ENCODE results near the gene GALNT5.
A peak's percentile ranks its signal among the peaks of the same experiment; 100 is the strongest.

GALNT5 gene

DNA sequence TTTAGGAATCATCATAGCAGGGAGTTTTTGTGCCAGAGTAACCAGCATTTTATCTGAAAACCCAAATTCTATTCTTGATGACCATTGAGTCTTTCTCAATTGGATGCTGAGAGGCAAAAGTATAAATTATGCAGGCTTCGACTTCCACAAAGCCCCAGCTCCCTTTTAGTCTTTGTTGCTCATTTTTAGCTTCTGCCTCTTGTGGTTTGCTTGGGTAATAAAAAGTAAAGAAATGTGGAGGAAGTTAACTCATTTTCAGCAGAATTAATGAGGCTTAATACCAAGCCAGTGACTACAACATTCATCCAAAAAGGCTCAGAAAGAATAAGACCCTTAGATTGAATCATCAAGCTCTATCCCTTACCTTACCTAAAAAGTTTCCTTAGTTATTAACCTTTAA is 49.5 kb downstream of the GALNT5 start:
- Histone ChIP-seq H3K9me3 (ENCODE audit: insufficient read depth, low read length) (no peaks in the 10 kb centered on the region), H3K79me2 (ENCODE audit: low read length) (no peaks in the 10 kb centered on the region), H2AFZ (ENCODE audit: low read depth, low read length) (no peak overlapping the region), H3K27me3 (ENCODE audit: low read depth, low read length) (peaks cover 15% of the 10 kb centered on the region; the same call in 1 of the 2 replicates), H3K9ac (ENCODE audit: low read length) (no peak overlapping the region), H3K4me3 (ENCODE audit: low read length) (peak overlapping the region; percentile 8), H3K4me1 (ENCODE audit: low read length) (peaks cover 62% of the 10 kb centered on the region), H3K27ac (ENCODE audit: low read length) (peak overlapping the region; percentile 24; the same call in 1 of the 2 replicates), H3K36me3 (replicated peaks; ENCODE audit: low read depth, low read length) (no peaks in the 10 kb centered on the region), H4K20me1 (ENCODE audit: insufficient read depth, low read length) (no peaks in the 10 kb centered on the region), H3K4me2 (ENCODE audit: low read length) (peak overlapping the region; percentile 49)
- TF ChIP-seq CTCF (IDR thresholded peaks at IDR 0.05; ENCODE audit: low read depth, low read length) (peak; percentile 33; the same call in 1 of the 2 replicates), EZH2phosphoT487 (IDR thresholded peaks at IDR 0.05; ENCODE audit: low read depth) (no peak)

DNA sequence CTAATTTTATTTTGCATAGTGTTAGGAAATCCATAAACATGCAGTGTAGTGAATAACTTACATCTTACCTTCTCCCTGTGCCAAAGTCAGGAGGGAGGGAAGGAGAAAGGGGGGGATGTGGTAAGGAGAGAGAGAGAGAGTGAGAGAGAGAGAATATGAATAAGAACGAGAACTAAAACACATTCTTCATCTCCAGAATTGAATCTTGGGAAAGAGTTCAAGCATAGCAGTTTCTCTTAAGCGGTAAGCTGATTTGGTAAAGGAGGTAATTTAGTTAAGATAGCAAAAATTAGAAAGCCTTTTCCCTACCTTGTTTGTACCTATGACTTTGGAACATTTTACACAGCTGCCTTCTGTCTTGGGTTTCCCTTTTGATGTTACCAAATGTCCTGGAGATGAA is 52.4 kb downstream of the GALNT5 start:
- Histone ChIP-seq H3K4me2 (ENCODE audit: low read length) (peak overlapping the region; percentile 46), H3K27ac (ENCODE audit: low read length) (no peak overlapping the region; the same call in 1 of the 2 replicates), H4K20me1 (ENCODE audit: insufficient read depth, low read length) (no peaks in the 10 kb centered on the region), H3K4me3 (ENCODE audit: low read length) (no peak overlapping the region), H3K4me1 (ENCODE audit: low read length) (peaks cover 78% of the 10 kb centered on the region), H3K36me3 (replicated peaks; ENCODE audit: low read depth, low read length) (no peaks in the 10 kb centered on the region), H3K79me2 (ENCODE audit: low read length) (no peaks in the 10 kb centered on the region), H3K9ac (ENCODE audit: low read length) (no peak overlapping the region), H3K27me3 (ENCODE audit: low read depth, low read length) (peaks cover under 1% of the 10 kb centered on the region; the same call in 1 of the 2 replicates), H2AFZ (ENCODE audit: low read depth, low read length) (no peak overlapping the region; the same call in 1 of the 2 replicates), H3K9me3 (ENCODE audit: insufficient read depth, low read length) (no peaks in the 10 kb centered on the region)
- no peak for TF ChIP-seq CTCF (IDR thresholded peaks at IDR 0.05; ENCODE audit: low read depth, low read length)
- TF ChIP-seq EZH2phosphoT487 (IDR thresholded peaks at IDR 0.05; ENCODE audit: low read depth), result no peak

DNA sequence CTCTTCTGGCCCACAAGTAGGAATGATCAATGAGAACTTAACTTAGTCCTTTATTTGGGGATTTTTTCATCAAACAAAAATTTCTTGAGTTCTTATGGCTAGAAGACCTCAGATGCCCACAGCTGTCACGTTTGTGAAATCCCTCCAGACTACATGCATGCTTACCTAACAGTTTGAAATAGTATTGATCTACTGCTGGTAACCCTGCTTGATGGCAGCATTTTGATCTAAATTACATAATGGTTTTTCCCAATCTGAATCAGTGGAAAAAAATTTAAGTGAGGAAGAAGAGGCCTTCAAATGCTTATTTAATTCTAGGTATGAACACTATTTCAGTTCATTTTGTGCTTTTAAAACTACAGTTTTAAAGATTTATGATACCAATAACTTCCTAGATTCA is 54.2 kb downstream of the GALNT5 start:
- no peaks in the 10 kb centered on the region for H4K20me1 ChIP-seq (ENCODE audit: insufficient read depth, low read length)
- H3K36me3 ChIP-seq (replicated peaks; ENCODE audit: low read depth, low read length), result no peaks in the 10 kb centered on the region
- no peaks in the 10 kb centered on the region for H3K79me2 ChIP-seq (ENCODE audit: low read length)
- peaks cover 82% of the 10 kb centered on the region for H3K4me1 ChIP-seq (ENCODE audit: low read length)
- H3K4me2 ChIP-seq (ENCODE audit: low read length), result no peak overlapping the region; the same call in 1 of the 2 replicates
- no peaks in the 10 kb centered on the region for H3K9me3 ChIP-seq (ENCODE audit: insufficient read depth, low read length)
- H2AFZ ChIP-seq (ENCODE audit: low read depth, low read length), result no peak overlapping the region
- H3K9ac ChIP-seq (ENCODE audit: low read length), result no peak overlapping the region
- no peaks in the 10 kb centered on the region for H3K27me3 ChIP-seq (ENCODE audit: low read depth, low read length)
- no peak for TF ChIP-seq EZH2phosphoT487 (IDR thresholded peaks at IDR 0.05; ENCODE audit: low read depth)
- no peak for TF ChIP-seq CTCF (IDR thresholded peaks at IDR 0.05; ENCODE audit: low read depth, low read length)
- no peak overlapping the region for H3K4me3 ChIP-seq (ENCODE audit: low read length)
- H3K27ac ChIP-seq (ENCODE audit: low read length), result no peak overlapping the region

DNA sequence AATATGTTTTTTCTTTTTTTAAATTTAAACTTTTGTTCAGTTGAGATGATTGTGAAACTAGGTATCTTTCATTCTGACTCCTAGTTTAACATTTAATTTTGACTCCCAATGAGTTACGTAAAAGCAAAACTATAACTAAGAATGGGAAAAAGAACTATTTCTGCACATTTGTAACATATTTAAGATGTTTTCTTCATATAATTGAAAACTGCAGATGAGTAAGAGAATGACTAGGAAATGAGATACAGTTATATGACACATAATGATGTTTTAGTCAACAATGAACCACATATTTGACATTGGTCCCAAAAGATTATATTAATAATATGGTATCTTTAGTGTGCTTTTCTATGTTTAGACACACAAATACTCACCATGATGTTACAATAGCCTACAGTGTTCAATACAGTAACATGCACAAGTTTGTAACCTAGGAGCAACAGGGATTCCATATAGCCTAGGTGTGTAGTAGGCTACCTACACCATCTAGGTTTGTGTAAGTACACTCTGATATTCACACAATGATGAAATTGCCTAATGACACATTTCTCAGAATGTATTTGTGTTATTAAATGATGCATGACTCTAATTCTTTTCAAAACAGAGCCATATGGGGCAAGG is 55.5 kb downstream of the GALNT5 start:
- TF ChIP-seq CTCF (IDR thresholded peaks at IDR 0.05; ENCODE audit: low read depth, low read length) (no peak), EZH2phosphoT487 (IDR thresholded peaks at IDR 0.05; ENCODE audit: low read depth) (no peak)
- Histone ChIP-seq H3K9ac (ENCODE audit: low read length) (no peak overlapping the region; the same call in 1 of the 2 replicates), H4K20me1 (ENCODE audit: insufficient read depth, low read length) (no peaks in the 10 kb centered on the region), H3K27ac (ENCODE audit: low read length) (peak overlapping the region; percentile 56), H3K79me2 (ENCODE audit: low read length) (no peaks in the 10 kb centered on the region), H3K4me1 (ENCODE audit: low read length) (peaks cover 70% of the 10 kb centered on the region), H3K27me3 (ENCODE audit: low read depth, low read length) (no peaks in the 10 kb centered on the region), H3K4me3 (ENCODE audit: low read length) (peak overlapping the region; percentile 26), H3K36me3 (replicated peaks; ENCODE audit: low read depth, low read length) (no peaks in the 10 kb centered on the region), H3K4me2 (ENCODE audit: low read length) (peak overlapping the region; percentile 56), H3K9me3 (ENCODE audit: insufficient read depth, low read length) (no peaks in the 10 kb centered on the region), H2AFZ (ENCODE audit: low read depth, low read length) (no peak overlapping the region)

Measured in OCI-LY3 (cell line).